Endothelial cell of umbilical vein (primary cell): Measurements from ENCODE around the gene LACTBL1. TPM values are rescaled to one million over a fixed set of nuclear protein-coding genes. Genes with fewer than 3 reads are reported as not detected.

Experiments
- BruUV-seq: library from RNA; stranded (reverse); fragments of 400-500 nt; replicated peaks from 2 replicates; lab custom pipeline; 2021; lab: Mats Ljungman, UMichigan
- CTCF ChIA-PET: fragments of 300-600, 350-600 bp; sonication (Branson Sonifier 250); formaldehyde crosslinking; loops from one replicate; lab custom pipeline; 2021; ENCODE audit warnings: antibody characterized with exemption, inconsistent platforms; lab: Charles Lee
- POLR2A ChIA-PET: fragments of 300-600, 350-600 bp; sonication (Branson Sonifier 250); formaldehyde crosslinking; loops from one replicate; lab custom pipeline; 2021; ENCODE audit warnings: antibody characterized with exemption, inconsistent platforms; lab: Charles Lee
- DNase-seq: peaks from one replicate; pipeline ENCODE4 v3.0.0-alpha.2; 2011; ENCODE audit warnings: low read depth, low spot score
- FAIRE-seq: peaks from 2 replicates; lab custom pipeline; 2011; peaks lifted over from hg19 to GRCh38; lab: Jason Lieb, UNC
- H2AFZ ChIP-seq: 2 replicates; pipeline ENCODE4 v1.6.0; 2012; ENCODE audit warnings: low read depth, low read length, control low read depth, inconsistent platforms
- H3K27ac ChIP-seq: 2 replicates; pipeline ENCODE4 v1.5.1; 2011; ENCODE audit warnings: low read depth, mild to moderate bottlenecking, control low read depth, low read length, moderate library complexity; ENCODE audit not compliant: insufficient read depth
- H3K27me3 ChIP-seq, 2 experiments: 2 replicates each; pipeline versions ENCODE4 v1.6.0 to v1.6.1; 2011; ENCODE audit warnings: low read length in 2 of 2, mixed read lengths in 1 of 2; ENCODE audit not compliant: control insufficient read depth in 2 of 2, insufficient read depth in 2 of 2
- H3K36me3 ChIP-seq, 2 experiments: 2 replicates in 1 of 2; 3 replicates in 1 of 2; pipeline ENCODE4 v1.5.1; 2011; ENCODE audit warnings: low read length in 2 of 2, mild to moderate bottlenecking in 1 of 2, moderate library complexity in 1 of 2; ENCODE audit not compliant: control insufficient read depth in 2 of 2, insufficient read depth in 2 of 2; ENCODE audit errors: extremely low read depth in 1 of 2
- H3K4me1 ChIP-seq: 3 replicates; pipeline ENCODE4 v1.5.1; 2011; ENCODE audit warnings: mild to moderate bottlenecking, low read length; ENCODE audit not compliant: control insufficient read depth, insufficient read depth; ENCODE audit errors: extremely low read depth
- H3K4me2 ChIP-seq: 2 replicates; pipeline ENCODE4 v1.6.1; 2011; ENCODE audit warnings: low read length, control low read depth, mixed read lengths; ENCODE audit not compliant: insufficient read depth
- H3K4me3 ChIP-seq, 3 experiments: fragments of 200-600 bp in 1 of 3; sonication (generic), shearing (Covaris generic) in 1 of 3; replicated peaks in 1 of 3; 2 replicates each; pipeline ENCODE4 v1.5.1; 2011 to 2016; ENCODE audit warnings: control low read depth in 3 of 3, low read length in 3 of 3, mild to moderate bottlenecking in 2 of 3, inconsistent platforms in 1 of 3, low read depth in 1 of 3, moderate library complexity in 1 of 3; ENCODE audit not compliant: insufficient read depth in 1 of 3
- H3K79me2 ChIP-seq: 2 replicates; pipeline ENCODE4 v1.6.0; 2012; ENCODE audit warnings: low read length, inconsistent platforms; ENCODE audit not compliant: control insufficient read depth, insufficient read depth
- H3K9ac ChIP-seq: replicated peaks from 2 replicates; pipeline ENCODE3; 2011; ENCODE audit warnings: low read length, control low read depth; ENCODE audit not compliant: insufficient read depth; ENCODE audit errors: extremely low read depth
- H3K9me1 ChIP-seq: replicated peaks from 3 replicates; pipeline ENCODE4 v1.6.0; 2011; ENCODE audit warnings: mild to moderate bottlenecking, low read length; ENCODE audit not compliant: control insufficient read depth, insufficient read depth; ENCODE audit errors: extremely low read depth
- H3K9me3 ChIP-seq: replicated peaks from 2 replicates; pipeline ENCODE4 v1.5.1; 2012; ENCODE audit warnings: low read length, inconsistent platforms; ENCODE audit not compliant: control insufficient read depth, insufficient read depth
- H4K20me1 ChIP-seq: replicated peaks from 2 replicates; pipeline ENCODE3; 2011; ENCODE audit warnings: mild to moderate bottlenecking, low read length; ENCODE audit not compliant: control insufficient read depth, insufficient read depth; ENCODE audit errors: extremely low read depth
- EZH2 ChIP-seq: IDR thresholded peaks from 2 replicates; pipeline ENCODE4 v1.6.1; 2012; ENCODE audit warnings: borderline replicate concordance, low read depth, mild to moderate bottlenecking, moderate library complexity, low read length, inconsistent platforms; ENCODE audit not compliant: severe bottlenecking
- FOS ChIP-seq: IDR thresholded peaks from 2 replicates; pipeline ENCODE4 v1.6.1; 2011; ENCODE audit warnings: mild to moderate bottlenecking, low read length, moderate library complexity, borderline replicate concordance; ENCODE audit not compliant: insufficient read depth
- GATA2 ChIP-seq: IDR thresholded peaks from 2 replicates; pipeline ENCODE4 v1.7.0; 2011; ENCODE audit warnings: low read depth, mild to moderate bottlenecking, moderate library complexity, mixed read lengths, low read length; ENCODE audit not compliant: insufficient read length, insufficient read depth
- JUN ChIP-seq: IDR thresholded peaks from 2 replicates; pipeline ENCODE4 v1.6.1; 2011; ENCODE audit warnings: borderline replicate concordance, low read depth; ENCODE audit not compliant: insufficient read length, insufficient read depth
- MYC ChIP-seq: IDR thresholded peaks from one replicate; pipeline ENCODE4 v1.6.1; 2011; ENCODE audit warnings: mild to moderate bottlenecking, low read depth, low read length
- POLR2A ChIP-seq: IDR thresholded peaks from 2 replicates; pipeline ENCODE4 v1.6.1; 2012; ENCODE audit warnings: low read depth, mild to moderate bottlenecking, control low read depth, low read length
- POLR2AphosphoS5 ChIP-seq: IDR thresholded peaks from 2 replicates; pipeline ENCODE4 v1.6.1; 2012; ENCODE audit warnings: low read depth, mild to moderate bottlenecking, control low read depth, low read length, moderate library complexity; ENCODE audit not compliant: insufficient read depth
- dilution Hi-C: fragments of 300-500 bp; cut with MboI; formaldehyde crosslinking; loops from one replicate; pipeline ENCODE4 v1.15.0; 2019; ENCODE audit warnings: low sequenced_read_pairs; ENCODE audit not compliant: extremely low pct_ligation_motif_present
- intact Hi-C: fragments of 100-400 bp; cut with micrococcal nuclease; formaldehyde crosslinking; loops from one replicate; pipeline ENCODE4 v1.10.0; 2022
- polyA plus RNA-seq, 4 experiments: library from polyadenylated mRNA; depleted of rRNA in 3 of 4; stranded (reverse) in 3 of 4; unstranded in 1 of 4; fragments of >200 nt; gene quantifications; 2 replicates each; pipeline versions ENCODE4 v1.2.1 to v1.2.3, GENCODE V29; 2011 to 2012; ENCODE audit warnings: missing spikeins in 1 of 4
- total RNA-seq: library from RNA; stranded (reverse); gene quantifications from 2 replicates; pipeline ENCODE4 v1.2.3, GENCODE V29; 2021
- TF ChIP-seq, protein P1 (sequence below): IDR thresholded peaks from 2 replicates; pipeline ENCODE4 v1.6.1; 2011; ENCODE audit not compliant: insufficient read depth, insufficient read length
- TF ChIP-seq, protein P2 (sequence below), 2 donors: IDR thresholded peaks; 1 replicate in 1 of 2; 2 replicates in 1 of 2; pipeline ENCODE4 v1.5.1; 2011; ENCODE audit warnings: low read length in 2 of 2, mild to moderate bottlenecking in 2 of 2, moderate library complexity in 2 of 2, control low read depth in 1 of 2, inconsistent platforms in 1 of 2, low read depth in 1 of 2; ENCODE audit not compliant: insufficient read depth in 1 of 2; ENCODE audit errors: extremely low read depth in 1 of 2

LACTBL1 gene
- total and polyA plus RNA-seq, 2 donors (not counting 3 experiments of a cell fraction or from before 2014, with no cell fraction given): not detected

DNA sequence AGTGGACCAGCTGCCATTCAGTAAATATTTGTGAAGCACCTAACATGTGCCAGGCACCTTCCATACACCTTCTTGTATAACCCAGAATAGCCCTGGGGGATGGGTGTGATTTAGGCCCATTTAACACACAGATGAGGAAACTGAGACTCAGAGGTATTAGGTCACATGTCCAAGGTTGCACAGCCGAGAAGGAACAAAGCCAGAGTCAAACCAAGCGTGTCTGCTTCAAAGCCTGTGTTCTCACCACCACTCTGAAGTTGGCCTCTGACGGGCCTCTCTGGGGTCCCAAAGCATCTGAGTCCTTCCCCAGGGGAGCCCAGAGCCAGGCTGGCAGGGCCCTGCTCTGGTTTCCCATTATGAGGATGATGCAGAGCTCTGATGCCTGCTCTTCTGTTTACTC is 65.1 kb downstream of the LACTBL1 start:
- Histone ChIP-seq H2AFZ (no peak overlapping the region), H3K27me3 (no peaks in the 10 kb centered on the region), H3K4me3 (no peak overlapping the region), H3K9me1 (no peaks in the 10 kb centered on the region), H3K36me3 (peaks cover 3 to 22% of the 10 kb centered on the region in 2 experiments), H3K27ac (no peak overlapping the region), H3K4me1 (no peaks in the 10 kb centered on the region), H4K20me1 (no peaks in the 10 kb centered on the region), H3K9ac (no peak overlapping the region), H3K9me3 (no peaks in the 10 kb centered on the region), H3K4me2 (no peak overlapping the region), H3K79me2 (no peaks in the 10 kb centered on the region)
- intact Hi-C loops: no loop called here
- no TSS peak for BruUV-seq
- CTCF ChIA-PET: no interaction called here
- POLR2A ChIA-PET: no interaction called here
- TF ChIP-seq GATA2 (no peak), MYC (no peak), FOS (no peak), EZH2 (no peak), POLR2A (no peak), POLR2AphosphoS5 (no peak), JUN (no peak)
- TF ChIP-seq, protein P1, sequence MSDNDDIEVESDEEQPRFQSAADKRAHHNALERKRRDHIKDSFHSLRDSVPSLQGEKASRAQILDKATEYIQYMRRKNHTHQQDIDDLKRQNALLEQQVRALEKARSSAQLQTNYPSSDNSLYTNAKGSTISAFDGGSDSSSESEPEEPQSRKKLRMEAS: no peak
- TF ChIP-seq, protein P2, sequence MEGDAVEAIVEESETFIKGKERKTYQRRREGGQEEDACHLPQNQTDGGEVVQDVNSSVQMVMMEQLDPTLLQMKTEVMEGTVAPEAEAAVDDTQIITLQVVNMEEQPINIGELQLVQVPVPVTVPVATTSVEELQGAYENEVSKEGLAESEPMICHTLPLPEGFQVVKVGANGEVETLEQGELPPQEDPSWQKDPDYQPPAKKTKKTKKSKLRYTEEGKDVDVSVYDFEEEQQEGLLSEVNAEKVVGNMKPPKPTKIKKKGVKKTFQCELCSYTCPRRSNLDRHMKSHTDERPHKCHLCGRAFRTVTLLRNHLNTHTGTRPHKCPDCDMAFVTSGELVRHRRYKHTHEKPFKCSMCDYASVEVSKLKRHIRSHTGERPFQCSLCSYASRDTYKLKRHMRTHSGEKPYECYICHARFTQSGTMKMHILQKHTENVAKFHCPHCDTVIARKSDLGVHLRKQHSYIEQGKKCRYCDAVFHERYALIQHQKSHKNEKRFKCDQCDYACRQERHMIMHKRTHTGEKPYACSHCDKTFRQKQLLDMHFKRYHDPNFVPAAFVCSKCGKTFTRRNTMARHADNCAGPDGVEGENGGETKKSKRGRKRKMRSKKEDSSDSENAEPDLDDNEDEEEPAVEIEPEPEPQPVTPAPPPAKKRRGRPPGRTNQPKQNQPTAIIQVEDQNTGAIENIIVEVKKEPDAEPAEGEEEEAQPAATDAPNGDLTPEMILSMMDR (IDR thresholded peaks at IDR 0.05; ENCODE audit: extremely low read depth in 1 of 2, insufficient read depth in 1 of 2, low read depth in 1 of 2, low read length in 2 of 2): no peak
- FAIRE-seq: no peak
- DNase-seq: no peak
- dilution Hi-C loops: no loop called here
